ENCODE measurements around the gene PIEZO2.

PIEZO2 gene

GRCh38 chr18:10688766-10689165 is 460.6 kb downstream of the PIEZO2 start:
- H3K4me3 ChIP-seq (ENCODE audit: low read length) = no peak overlapping the region
- TF ChIP-seq ZNF274 (IDR thresholded peaks at IDR 0.05; ENCODE audit: low read depth, low read length) = no peak

GRCh38 chr18:10687161-10687925 is 462.0 kb downstream of the PIEZO2 start:
- TF ChIP-seq ZNF274 (IDR thresholded peaks at IDR 0.05; ENCODE audit: low read depth, low read length) = no peak
- no peak overlapping the region for H3K4me3 ChIP-seq (ENCODE audit: low read length)

GRCh38 chr18:10686308-10686707 is 463.1 kb downstream of the PIEZO2 start:
- H3K4me3 ChIP-seq (ENCODE audit: low read length) = no peak overlapping the region
- no peak for TF ChIP-seq ZNF274 (IDR thresholded peaks at IDR 0.05; ENCODE audit: low read depth, low read length)

- TF ChIP-seq ZNF274 (IDR thresholded peaks at IDR 0.05; ENCODE audit: low read depth, low read length) = no peak
Measured at GRCh38 chr18:10685484-10685883, 463.9 kb downstream of the PIEZO2 start.

GRCh38 chr18:10682368-10682714 is 467.0 kb downstream of the PIEZO2 start:
- TF ChIP-seq ZNF274 (IDR thresholded peaks at IDR 0.05; ENCODE audit: low read depth, low read length) = no peak
- H3K4me3 ChIP-seq (ENCODE audit: low read length) = no peak overlapping the region

More at GRCh38 chr18:10685484-10685883, 463.9 kb downstream of the PIEZO2 start:
- H3K4me3 ChIP-seq (ENCODE audit: low read length) = no peak overlapping the region

GRCh38 chr18:10681581-10682367 is 467.6 kb downstream of the PIEZO2 start:
- H3K4me3 ChIP-seq (ENCODE audit: low read length) = no peak overlapping the region
- no peak for TF ChIP-seq ZNF274 (IDR thresholded peaks at IDR 0.05; ENCODE audit: low read depth, low read length)

- TF ChIP-seq ZNF274 (IDR thresholded peaks at IDR 0.05; ENCODE audit: low read depth, low read length) = no peak
Measured at GRCh38 chr18:10680271-10680596, 469.1 kb downstream of the PIEZO2 start.

GRCh38 chr18:10679557-10680270 is 469.7 kb downstream of the PIEZO2 start:
- no peak overlapping the region for H3K4me3 ChIP-seq (ENCODE audit: low read length)
- TF ChIP-seq ZNF274 (IDR thresholded peaks at IDR 0.05; ENCODE audit: low read depth, low read length) = no peak

More at GRCh38 chr18:10680271-10680596, 469.1 kb downstream of the PIEZO2 start:
- H3K4me3 ChIP-seq (ENCODE audit: low read length) = no peak overlapping the region

GRCh38 chr18:10671441-10671840 is 477.9 kb downstream of the PIEZO2 start:
- H3K4me3 ChIP-seq (ENCODE audit: low read length) = no peak overlapping the region
- no peak for TF ChIP-seq ZNF274 (IDR thresholded peaks at IDR 0.05; ENCODE audit: low read depth, low read length)

GRCh38 chr18:10670856-10671255 is 478.5 kb downstream of the PIEZO2 start:
- H3K4me3 ChIP-seq (ENCODE audit: low read length) = no peak overlapping the region
- TF ChIP-seq ZNF274 (IDR thresholded peaks at IDR 0.05; ENCODE audit: low read depth, low read length) = no peak

- TF ChIP-seq ZNF274 (IDR thresholded peaks at IDR 0.05; ENCODE audit: low read depth, low read length) = no peak
- H3K4me3 ChIP-seq (ENCODE audit: low read length) = no peak overlapping the region
Measured at GRCh38 chr18:10669441-10670100, 479.8 kb downstream of the PIEZO2 start.

GRCh38 chr18:10663750-10664149 is 485.6 kb downstream of the PIEZO2 start:
- no peak overlapping the region for H3K4me3 ChIP-seq (ENCODE audit: low read length)

GRCh38 chr18:10661317-10661716 is 488.1 kb downstream of the PIEZO2 start:
- TF ChIP-seq ZNF274 (IDR thresholded peaks at IDR 0.05; ENCODE audit: low read depth, low read length) = no peak
- no peak overlapping the region for H3K4me3 ChIP-seq (ENCODE audit: low read length)

More at GRCh38 chr18:10663750-10664149, 485.6 kb downstream of the PIEZO2 start:
- TF ChIP-seq ZNF274 (IDR thresholded peaks at IDR 0.05; ENCODE audit: low read depth, low read length) = no peak

Measured in GM08714 (cell line).